Gastroesophageal sphincter (tissue), 3 donors: ENCODE results near the gene CSF3.
A peak's percentile ranks its signal among the peaks of the same experiment; 100 is the strongest.

Experiments
- POLR2AphosphoS5 ChIP-seq: sonication (generic); formaldehyde crosslinking; IDR thresholded peaks from one replicate; pipeline ENCODE4 v1.6.1; 2017; ENCODE audit warnings: antibody characterized with exemption
- TF ChIP-seq, protein P1 (sequence below), 4 experiments: fragments of 200-600 bp in 2 of 4; fragments of 450-650 bp in 2 of 4; sonication (generic) in 1 of 4; IDR thresholded peaks; one replicate each; pipeline ENCODE4 v1.5.1; 2017 to 2019; ENCODE audit warnings: antibody characterized with exemption in 4 of 4, mild to moderate bottlenecking in 2 of 4, moderate library complexity in 2 of 4

- TF ChIP-seq, protein P1, sequence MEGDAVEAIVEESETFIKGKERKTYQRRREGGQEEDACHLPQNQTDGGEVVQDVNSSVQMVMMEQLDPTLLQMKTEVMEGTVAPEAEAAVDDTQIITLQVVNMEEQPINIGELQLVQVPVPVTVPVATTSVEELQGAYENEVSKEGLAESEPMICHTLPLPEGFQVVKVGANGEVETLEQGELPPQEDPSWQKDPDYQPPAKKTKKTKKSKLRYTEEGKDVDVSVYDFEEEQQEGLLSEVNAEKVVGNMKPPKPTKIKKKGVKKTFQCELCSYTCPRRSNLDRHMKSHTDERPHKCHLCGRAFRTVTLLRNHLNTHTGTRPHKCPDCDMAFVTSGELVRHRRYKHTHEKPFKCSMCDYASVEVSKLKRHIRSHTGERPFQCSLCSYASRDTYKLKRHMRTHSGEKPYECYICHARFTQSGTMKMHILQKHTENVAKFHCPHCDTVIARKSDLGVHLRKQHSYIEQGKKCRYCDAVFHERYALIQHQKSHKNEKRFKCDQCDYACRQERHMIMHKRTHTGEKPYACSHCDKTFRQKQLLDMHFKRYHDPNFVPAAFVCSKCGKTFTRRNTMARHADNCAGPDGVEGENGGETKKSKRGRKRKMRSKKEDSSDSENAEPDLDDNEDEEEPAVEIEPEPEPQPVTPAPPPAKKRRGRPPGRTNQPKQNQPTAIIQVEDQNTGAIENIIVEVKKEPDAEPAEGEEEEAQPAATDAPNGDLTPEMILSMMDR (IDR thresholded peaks at IDR 0.05): peak; percentile 46 to 94 (median 88)
- peak; percentile 97 for TF ChIP-seq POLR2AphosphoS5
Observed at GRCh38 chr17:39980351-39981206, 34.7 kb upstream of the CSF3 start, which contains the start of gene PSMD3.
